Liver (tissue), 9 donors: ENCODE data around the gene GAB2. TPM values are rescaled to one million over a fixed set of nuclear protein-coding genes. Genes with fewer than 3 reads are reported as not detected.

Experiments used
- DNase-seq: peaks from one replicate; pipeline ENCODE4 v3.0.0-alpha.2; 2017; ENCODE audit warnings: low spot score
- H3K27ac ChIP-seq, 2 donors: one replicate each; pipeline ENCODE4 v1.7.0; 2013; ENCODE audit warnings: inconsistent platforms in 2 of 2, low read length in 2 of 2, control low read depth in 1 of 2, low read depth in 1 of 2, mild to moderate bottlenecking in 1 of 2
- H3K27me3 ChIP-seq, 4 donors: one replicate each; pipeline versions ENCODE4 v1.6.1 to v1.7.0; 2013; ENCODE audit warnings: low read length in 3 of 4, inconsistent platforms in 1 of 4, mild to moderate bottlenecking in 1 of 4, moderate library complexity in 1 of 4; ENCODE audit not compliant: control insufficient read depth in 4 of 4, insufficient read depth in 4 of 4
- H3K36me3 ChIP-seq, 4 donors: one replicate each; pipeline versions ENCODE4 v1.6.1 to v1.7.0; 2013; ENCODE audit warnings: low read length in 3 of 4, mild to moderate bottlenecking in 3 of 4, low read depth in 1 of 4, moderate library complexity in 1 of 4; ENCODE audit not compliant: control insufficient read depth in 4 of 4, insufficient read depth in 3 of 4
- H3K4me1 ChIP-seq, 4 donors: one replicate each; pipeline versions ENCODE4 v1.6.1 to v1.7.0; 2013; ENCODE audit warnings: low read length in 3 of 4, mild to moderate bottlenecking in 3 of 4, moderate library complexity in 1 of 4; ENCODE audit not compliant: control insufficient read depth in 4 of 4, insufficient read depth in 4 of 4
- H3K4me3 ChIP-seq, 3 donors: one replicate each; pipeline versions ENCODE4 v1.6.1 to v1.7.0; 2013; ENCODE audit warnings: low read length in 3 of 3, control low read depth in 1 of 3, low read depth in 1 of 3, mild to moderate bottlenecking in 1 of 3
- H3K9ac ChIP-seq, 2 donors: one replicate each; pipeline ENCODE4 v1.7.0; 2013; ENCODE audit warnings: low read length in 2 of 2, mild to moderate bottlenecking in 2 of 2, moderate library complexity in 2 of 2, control low read depth in 1 of 2, low read depth in 1 of 2
- H3K9me3 ChIP-seq, 4 donors: one replicate each; pipeline versions ENCODE4 v1.6.1 to v1.7.0; 2013; ENCODE audit warnings: low read length in 3 of 4; ENCODE audit not compliant: control insufficient read depth in 4 of 4
- ATF3 ChIP-seq: IDR thresholded peaks from 2 replicates; pipeline ENCODE4 v1.6.1; 2016; ENCODE audit warnings: antibody characterized with exemption
- CTCF ChIP-seq: fragments of 150-350 bp; IDR thresholded peaks from 2 replicates; pipeline ENCODE4 v1.5.1; 2017; ENCODE audit warnings: improper control_type of control experiment, low read depth, low read length; ENCODE audit not compliant: missing input control
- EGR1 ChIP-seq, 2 donors: IDR thresholded peaks; 2 replicates each; pipeline ENCODE4 v1.6.1; 2016 to 2018; ENCODE audit warnings: antibody characterized with exemption in 2 of 2, low read depth in 2 of 2
- FOXA1 ChIP-seq: IDR thresholded peaks from 2 replicates; pipeline ENCODE4 v1.6.1; 2016; ENCODE audit warnings: antibody characterized with exemption
- FOXA2 ChIP-seq: IDR thresholded peaks from 2 replicates; pipeline ENCODE4 v1.6.1; 2016; ENCODE audit warnings: antibody characterized with exemption
- HNF4A ChIP-seq, 2 donors: conservative IDR thresholded peaks; 2 replicates each; pipeline ENCODE4 v1.6.1; 2016; ENCODE audit warnings: antibody characterized with exemption in 2 of 2, mild to moderate bottlenecking in 2 of 2
- JUND ChIP-seq, 2 donors: IDR thresholded peaks; 2 replicates each; pipeline ENCODE4 v1.6.1; 2016; ENCODE audit warnings: antibody characterized with exemption in 2 of 2
- NR2F2 ChIP-seq: IDR thresholded peaks from 2 replicates; pipeline ENCODE4 v1.6.1; 2016; ENCODE audit warnings: antibody characterized with exemption
- RAD21 ChIP-seq, 2 donors: IDR thresholded peaks; 2 replicates each; pipeline ENCODE4 v1.6.1; 2016; ENCODE audit warnings: antibody characterized with exemption in 2 of 2, mild to moderate bottlenecking in 2 of 2
- REST ChIP-seq: IDR thresholded peaks from 2 replicates; pipeline ENCODE4 v1.6.1; 2016; ENCODE audit warnings: antibody characterized with exemption, mild to moderate bottlenecking
- RXRA ChIP-seq, 2 donors: IDR thresholded peaks; 2 replicates each; pipeline ENCODE4 v1.6.1; 2017 to 2018; ENCODE audit warnings: antibody characterized with exemption in 2 of 2, mild to moderate bottlenecking in 1 of 2
- TAF1 ChIP-seq: conservative IDR thresholded peaks from 2 replicates; pipeline ENCODE4 v1.6.1; 2016; ENCODE audit warnings: antibody characterized with exemption, mild to moderate bottlenecking
- YY1 ChIP-seq: IDR thresholded peaks from 2 replicates; pipeline ENCODE4 v1.6.1; 2016; ENCODE audit warnings: antibody characterized with exemption, mild to moderate bottlenecking
- ZBTB33 ChIP-seq: IDR thresholded peaks from 2 replicates; pipeline ENCODE4 v1.6.1; 2016; ENCODE audit warnings: antibody characterized with exemption
- WGBS: extraction: QIAGEN DNeasy Blood & Tissue Kit; methylation state at CpG from one replicate; pipeline ENCODE4 v1.1.7; 2013; 5-methylcytosine and 5-hydroxymethylcytosine counted together
- polyA plus RNA-seq, 2 donors: library from polyadenylated mRNA; stranded (reverse) in 1 of 2; unstranded in 1 of 2; fragments of 200-250 nt in 1 of 2; fragments of >200 nt in 1 of 2; fragmentation: Nextera tagmentation in 1 of 2; extraction: Ambion mirVana in 1 of 2; gene quantifications; one replicate each; pipeline versions ENCODE4 v1.2.1 to v1.2.3, GENCODE V29; 2013 to 2015
- total RNA-seq, 2 donors: library from RNA; depleted of rRNA; stranded (reverse); fragments of >200 nt; gene quantifications; one replicate each; pipeline ENCODE4 v1.2.3, GENCODE V29; 2014
- donor health status: healthy.
- donor health status: healthy.
- donor health status: healthy.
- donor health status: healthy.
- donor health status: healthy.

GAB2 gene
- total and polyA plus RNA-seq, 4 donors = 1.3 to 3.6 (median 2.5) TPM

- no peak for DNase-seq
- Histone ChIP-seq H3K27me3 (no peaks in the 10 kb centered on the region), H3K27ac (no peak overlapping the region), H3K4me3 (no peak overlapping the region), H3K9me3 (no peaks in the 10 kb centered on the region), H3K36me3 (no peaks in the 10 kb centered on the region), H3K9ac (no peak overlapping the region), H3K4me1 (no peaks in the 10 kb centered on the region)
- peak in 1 of 2 donors; percentile 7 for TF ChIP-seq RAD21 (IDR thresholded peaks at IDR 0.05)
- no peak for TF ChIP-seq NR2F2
Measured at GRCh38 chr11:78231962-78232501, 185.6 kb downstream of the GAB2 start.

- Histone ChIP-seq H3K27ac (no peak overlapping the region), H3K4me3 (no peak overlapping the region), H3K9ac (no peak overlapping the region), H3K9me3 (no peaks in the 10 kb centered on the region), H3K4me1 (no peaks in the 10 kb centered on the region), H3K27me3 (no peaks in the 10 kb centered on the region), H3K36me3 (peaks cover 0 to 4% (median 0%) of the 10 kb centered on the region in 4 donors)
- 85% methylated on average over 7 of the region's 7 CpGs for WGBS
- no peak for TF ChIP-seq REST
- no peak for TF ChIP-seq ATF3
- no peak for TF ChIP-seq HNF4A (conservative IDR thresholded peaks at IDR 0.05)
- no peak for TF ChIP-seq RXRA (IDR thresholded peaks at IDR 0.05)
- no peak for TF ChIP-seq FOXA2
- no peak for DNase-seq
Measured at GRCh38 chr11:78230161-78230877, 187.3 kb downstream of the GAB2 start.

- H3K27me3 ChIP-seq = no peaks in the 10 kb centered on the region
- no peak overlapping the region for H3K9ac ChIP-seq
- no peaks in the 10 kb centered on the region for H3K9me3 ChIP-seq
- H3K4me1 ChIP-seq = no peaks in the 10 kb centered on the region
- no peak overlapping the region for H3K4me3 ChIP-seq
- no peak overlapping the region for H3K27ac ChIP-seq
- no peak for DNase-seq
- 97% methylated on average over 2 of the region's 2 CpGs for WGBS
- H3K36me3 ChIP-seq = peaks cover 0 to 6% (median 2%) of the 10 kb centered on the region in 4 donors
- TF ChIP-seq JUND (IDR thresholded peaks at IDR 0.05) (no peak), FOXA1 (no peak), YY1 (no peak), ZBTB33 (no peak), REST (no peak), TAF1 (no peak), ATF3 (no peak), EGR1 (IDR thresholded peaks at IDR 0.05; ENCODE audit: low read depth in 2 of 2) (no peak), RAD21 (IDR thresholded peaks at IDR 0.05) (no peak), CTCF (no peak), FOXA2 (no peak), NR2F2 (no peak), RXRA (IDR thresholded peaks at IDR 0.05) (no peak), HNF4A (conservative IDR thresholded peaks at IDR 0.05) (no peak)
Measured at GRCh38 chr11:78229106-78229505, 188.5 kb downstream of the GAB2 start.
